Prostate gland (tissue), 2 donors: ENCODE data around the gene THRB.

Source experiments
- POLR2A ChIP-seq: fragments of 450-650 bp; IDR thresholded peaks from one replicate; pipeline ENCODE4 v1.6.1; 2016; ENCODE audit warnings: antibody characterized with exemption, mild to moderate bottlenecking
- POLR2AphosphoS5 ChIP-seq: sonication (generic); formaldehyde crosslinking; IDR thresholded peaks from one replicate; pipeline ENCODE4 v1.6.1; 2017; ENCODE audit warnings: antibody characterized with exemption
- TF ChIP-seq, protein P1 (sequence below), 4 experiments: fragments of 200-600 bp in 2 of 4; fragments of 450-650 bp in 2 of 4; sonication (generic) in 2 of 4; IDR thresholded peaks; 1 replicate in 3 of 4; 2 replicates in 1 of 4; pipeline ENCODE4 v1.5.1; 2016 to 2019; ENCODE audit warnings: antibody characterized with exemption in 4 of 4, mild to moderate bottlenecking in 2 of 4, moderate library complexity in 2 of 4

DNA sequence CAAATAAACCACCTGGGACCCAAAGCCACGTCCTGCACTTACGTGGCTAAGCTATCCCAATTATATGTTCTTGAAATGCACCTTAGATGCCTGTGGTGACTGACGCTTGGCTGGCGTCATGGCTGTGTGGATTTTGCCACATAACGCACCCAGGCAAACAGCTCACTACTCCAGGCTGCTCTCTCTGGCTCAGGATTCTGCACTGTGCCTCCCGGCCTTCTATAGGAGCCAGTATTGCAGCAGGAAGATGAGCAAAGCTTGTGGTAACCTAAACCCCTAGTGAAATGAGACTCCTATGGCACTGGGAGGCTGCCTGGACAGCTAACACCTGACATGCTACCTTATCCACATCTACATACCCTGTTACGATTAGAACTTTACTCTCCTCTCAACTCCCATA, 179.3 kb downstream of the THRB start:
- TF ChIP-seq, protein P1, sequence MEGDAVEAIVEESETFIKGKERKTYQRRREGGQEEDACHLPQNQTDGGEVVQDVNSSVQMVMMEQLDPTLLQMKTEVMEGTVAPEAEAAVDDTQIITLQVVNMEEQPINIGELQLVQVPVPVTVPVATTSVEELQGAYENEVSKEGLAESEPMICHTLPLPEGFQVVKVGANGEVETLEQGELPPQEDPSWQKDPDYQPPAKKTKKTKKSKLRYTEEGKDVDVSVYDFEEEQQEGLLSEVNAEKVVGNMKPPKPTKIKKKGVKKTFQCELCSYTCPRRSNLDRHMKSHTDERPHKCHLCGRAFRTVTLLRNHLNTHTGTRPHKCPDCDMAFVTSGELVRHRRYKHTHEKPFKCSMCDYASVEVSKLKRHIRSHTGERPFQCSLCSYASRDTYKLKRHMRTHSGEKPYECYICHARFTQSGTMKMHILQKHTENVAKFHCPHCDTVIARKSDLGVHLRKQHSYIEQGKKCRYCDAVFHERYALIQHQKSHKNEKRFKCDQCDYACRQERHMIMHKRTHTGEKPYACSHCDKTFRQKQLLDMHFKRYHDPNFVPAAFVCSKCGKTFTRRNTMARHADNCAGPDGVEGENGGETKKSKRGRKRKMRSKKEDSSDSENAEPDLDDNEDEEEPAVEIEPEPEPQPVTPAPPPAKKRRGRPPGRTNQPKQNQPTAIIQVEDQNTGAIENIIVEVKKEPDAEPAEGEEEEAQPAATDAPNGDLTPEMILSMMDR (IDR thresholded peaks at IDR 0.05), result no peak
- TF ChIP-seq POLR2A (no peak), POLR2AphosphoS5 (no peak)
